Prostate gland (tissue), 2 donors: ENCODE measurements around the gene RETREG3. TPM values are rescaled to one million over a fixed set of nuclear protein-coding genes. Genes with fewer than 3 reads are reported as not detected.
"Not testable (repeated sequence)": the region's sequence is repeated elsewhere in the genome, so short reads cannot be mapped to it uniquely, and the experiment has no call there.

Experiments
- DNase-seq: peaks from one replicate; pipeline ENCODE4 v3.0.0-alpha.2; 2019; ENCODE audit warnings: low spot score
- H3K27ac ChIP-seq, 2 donors: fragments of 200-600 bp; sonication (generic); 2 replicates each; pipeline ENCODE4 v1.5.1; 2017 to 2019
- H3K27me3 ChIP-seq: fragments of 200-600 bp; sonication (generic); replicated peaks from 2 replicates; pipeline ENCODE4 v1.5.1; 2019; ENCODE audit not compliant: insufficient read depth
- H3K36me3 ChIP-seq, 2 donors: fragments of 200-600 bp; sonication (generic); 1 replicate in 1 of 2; 2 replicates in 1 of 2; pipeline versions ENCODE4 v1.5.1 to v1.8.1; 2017 to 2019
- H3K4me1 ChIP-seq: fragments of 200-600 bp; sonication (generic); replicated peaks from 2 replicates; pipeline ENCODE4 v1.5.1; 2019
- H3K4me3 ChIP-seq, 2 donors: fragments of 200-600 bp; sonication (generic); 2 replicates each; pipeline ENCODE4 v1.5.1; 2017 to 2019
- H3K9me3 ChIP-seq: fragments of 200-600 bp; sonication (generic); 2 replicates; pipeline ENCODE4 v1.5.1; 2017
- CTCF ChIP-seq, 4 experiments: fragments of 200-600 bp in 2 of 4; fragments of 450-650 bp in 2 of 4; sonication (generic) in 2 of 4; IDR thresholded peaks; 1 replicate in 3 of 4; 2 replicates in 1 of 4; pipeline ENCODE4 v1.5.1; 2016 to 2019; ENCODE audit warnings: antibody characterized with exemption in 4 of 4, mild to moderate bottlenecking in 2 of 4, moderate library complexity in 2 of 4
- POLR2A ChIP-seq: fragments of 450-650 bp; IDR thresholded peaks from one replicate; pipeline ENCODE4 v1.6.1; 2016; ENCODE audit warnings: antibody characterized with exemption, mild to moderate bottlenecking
- POLR2AphosphoS5 ChIP-seq: sonication (generic); formaldehyde crosslinking; IDR thresholded peaks from one replicate; pipeline ENCODE4 v1.6.1; 2017; ENCODE audit warnings: antibody characterized with exemption
- WGBS: methylation state at CpG from one replicate; pipeline ENCODE4 v1.1.5; 2018; 5-methylcytosine and 5-hydroxymethylcytosine counted together
- intact Hi-C: fragments of 100-400 bp; cut with DNase I; formaldehyde crosslinking; loops from one replicate; pipeline ENCODE4 v1.14.2; 2022
- total RNA-seq, 2 donors: library from RNA; depleted of rRNA; stranded (reverse); fragments of >200 nt; gene quantifications; one replicate each; pipeline ENCODE4 v1.1.0, GENCODE V29; 2016

The RETREG3 gene
- total RNA-seq, 2 donors from 2014 or later = 92.8 to 126 TPM

DNA sequence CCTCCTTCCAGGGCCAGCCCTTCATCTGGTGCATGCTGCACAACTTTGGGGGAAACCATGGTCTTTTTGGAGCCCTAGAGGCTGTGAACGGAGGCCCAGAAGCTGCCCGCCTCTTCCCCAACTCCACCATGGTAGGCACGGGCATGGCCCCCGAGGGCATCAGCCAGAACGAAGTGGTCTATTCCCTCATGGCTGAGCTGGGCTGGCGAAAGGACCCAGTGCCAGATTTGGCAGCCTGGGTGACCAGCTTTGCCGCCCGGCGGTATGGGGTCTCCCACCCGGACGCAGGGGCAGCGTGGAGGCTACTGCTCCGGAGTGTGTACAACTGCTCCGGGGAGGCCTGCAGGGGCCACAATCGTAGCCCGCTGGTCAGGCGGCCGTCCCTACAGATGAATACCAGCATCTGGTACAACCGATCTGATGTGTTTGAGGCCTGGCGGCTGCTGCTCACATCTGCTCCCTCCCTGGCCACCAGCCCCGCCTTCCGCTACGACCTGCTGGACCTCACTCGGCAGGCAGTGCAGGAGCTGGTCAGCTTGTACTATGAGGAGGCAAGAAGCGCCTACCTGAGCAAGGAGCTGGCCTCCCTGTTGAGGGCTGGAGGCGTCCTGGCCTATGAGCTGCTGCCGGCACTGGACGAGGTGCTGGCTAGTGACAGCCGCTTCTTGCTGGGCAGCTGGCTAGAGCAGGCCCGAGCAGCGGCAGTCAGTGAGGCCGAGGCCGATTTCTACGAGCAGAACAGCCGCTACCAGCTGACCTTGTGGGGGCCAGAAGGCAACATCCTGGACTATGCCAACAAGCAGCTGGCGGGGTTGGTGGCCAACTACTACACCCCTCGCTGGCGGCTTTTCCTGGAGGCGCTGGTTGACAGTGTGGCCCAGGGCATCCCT lies 65.7 kb downstream of the RETREG3 start:
- Histone ChIP-seq H3K4me1 (no peaks in the 10 kb centered on the region), H3K9me3 (no peaks in the 10 kb centered on the region), H3K4me3 (no peak overlapping the region), H3K27ac (no peak overlapping the region), H3K27me3 (no peaks in the 10 kb centered on the region), H3K36me3 (no peaks in the 10 kb centered on the region)
- 89% methylated on average over 39 of the region's 39 CpGs for whole genome bisulfite sequencing
- TF ChIP-seq POLR2A = no peak
- TF ChIP-seq CTCF (IDR thresholded peaks at IDR 0.05) = no peak
- no peak for TF ChIP-seq POLR2AphosphoS5
- DNase-seq = no peak
- intact Hi-C loops = no loop called here

DNA sequence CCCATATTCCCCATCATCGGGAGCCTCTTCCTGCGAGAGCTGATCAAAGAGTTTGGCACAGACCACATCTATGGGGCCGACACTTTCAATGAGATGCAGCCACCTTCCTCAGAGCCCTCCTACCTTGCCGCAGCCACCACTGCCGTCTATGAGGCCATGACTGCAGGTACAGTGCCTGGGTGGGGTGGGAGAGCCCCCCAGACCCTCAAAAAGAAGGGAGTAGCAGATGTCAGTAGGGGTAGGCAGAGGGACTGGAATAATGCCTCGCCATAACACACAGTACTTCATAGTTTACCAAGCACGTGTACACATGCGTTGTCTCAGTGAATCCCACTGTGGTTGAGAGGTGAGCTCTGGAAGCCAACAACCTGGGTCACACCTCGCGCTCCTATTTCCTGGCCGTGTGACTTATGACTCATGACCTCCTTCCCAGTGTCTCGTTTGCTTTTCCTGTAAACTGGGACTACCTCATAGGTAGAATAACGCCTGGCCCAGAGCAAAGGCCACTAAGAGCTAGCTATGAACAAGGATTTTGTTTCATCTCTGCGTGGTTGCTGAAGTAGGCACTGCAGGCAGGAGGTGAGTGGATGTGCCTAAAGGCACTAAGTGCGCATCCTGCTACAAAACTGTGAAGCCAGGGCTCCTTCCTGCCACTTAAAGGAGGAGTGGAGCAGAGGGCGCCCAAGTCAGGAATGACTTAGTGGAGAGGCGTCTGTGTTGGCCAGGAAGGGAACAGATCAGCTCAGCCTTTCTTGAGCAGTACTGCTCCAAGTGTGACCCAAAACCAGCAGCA lies 67.9 kb downstream of the RETREG3 start:
- no peak for DNase-seq
- H3K36me3 ChIP-seq = no peaks in the 10 kb centered on the region
- H3K4me1 ChIP-seq = peaks cover 8% of the 10 kb centered on the region
- intact Hi-C loops = no loop called here
- 71% methylated on average over 15 of the region's 17 CpGs for WGBS
- no peaks in the 10 kb centered on the region for H3K9me3 ChIP-seq
- H3K27me3 ChIP-seq = no peaks in the 10 kb centered on the region
- H3K4me3 ChIP-seq = no peak overlapping the region
- no peak overlapping the region for H3K27ac ChIP-seq
- TF ChIP-seq POLR2A (no peak), POLR2AphosphoS5 (no peak), CTCF (IDR thresholded peaks at IDR 0.05) (no peak)

DNA sequence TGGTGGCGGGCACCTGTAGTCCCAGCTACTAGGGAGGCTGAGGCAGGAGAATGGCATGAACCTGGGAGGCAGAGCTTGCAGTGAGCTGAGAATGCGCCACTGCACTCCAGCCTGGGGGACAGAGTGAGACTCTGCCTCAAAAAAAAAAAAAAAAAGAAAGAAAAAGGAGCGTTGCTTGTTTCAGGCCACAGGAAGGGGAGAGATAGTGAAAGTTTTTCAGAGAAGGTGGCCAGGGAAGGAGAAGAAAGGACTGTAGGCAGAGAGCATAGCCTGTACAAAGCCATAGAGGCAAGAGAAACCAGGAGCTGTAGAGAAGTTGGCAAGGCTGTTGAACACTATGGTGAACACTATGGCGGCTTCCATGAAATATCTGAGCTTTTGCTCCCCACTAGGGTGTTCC lies 68.6 kb downstream of the RETREG3 start:
- 95% methylated on average over 4 of the region's 4 CpGs for WGBS
- H3K27me3 ChIP-seq, H3K36me3 ChIP-seq, H3K4me3 ChIP-seq, H3K27ac ChIP-seq, DNase-seq, intact Hi-C loops, H3K4me1 ChIP-seq, H3K9me3 ChIP-seq: not testable (repeated sequence)

- Histone ChIP-seq H3K27ac (no peak overlapping the region), H3K36me3 (no peaks in the 10 kb centered on the region), H3K4me1 (peaks cover 8% of the 10 kb centered on the region), H3K9me3 (no peaks in the 10 kb centered on the region), H3K4me3 (no peak overlapping the region), H3K27me3 (no peaks in the 10 kb centered on the region)
- TF ChIP-seq POLR2A = no peak
- no peak for TF ChIP-seq POLR2AphosphoS5
- no peak for TF ChIP-seq CTCF (IDR thresholded peaks at IDR 0.05)
- DNase-seq = no peak
- intact Hi-C loops = no loop called here
- WGBS = 95% methylated on average over 14 of the region's 14 CpGs
These were observed 70.7 kb downstream of the RETREG3 start for GRCh38 chr17:42538482-42538881.

GRCh38 chr17:42537826-42538451 lies 71.2 kb downstream of the RETREG3 start:
- Histone ChIP-seq H3K36me3 (no peaks in the 10 kb centered on the region), H3K27ac (no peak overlapping the region), H3K4me3 (no peak overlapping the region), H3K27me3 (no peaks in the 10 kb centered on the region), H3K9me3 (no peaks in the 10 kb centered on the region), H3K4me1 (peaks cover 8% of the 10 kb centered on the region)
- intact Hi-C loops = no loop called here
- TF ChIP-seq POLR2A (no peak), CTCF (IDR thresholded peaks at IDR 0.05) (no peak)
- DNase-seq = no peak
- whole genome bisulfite sequencing = 98% methylated on average over 5 of the region's 5 CpGs
